Vagina (tissue), 2 donors: ENCODE data around the gene LPP.

Experiments used
- POLR2A ChIP-seq, 2 donors: fragments of 450-650 bp; IDR thresholded peaks; one replicate each; pipeline ENCODE4 v1.6.1; 2017; ENCODE audit warnings: antibody characterized with exemption in 2 of 2, mild to moderate bottlenecking in 2 of 2, moderate library complexity in 2 of 2
- POLR2AphosphoS5 ChIP-seq, 2 donors: sonication (generic); formaldehyde crosslinking; IDR thresholded peaks; one replicate each; pipeline ENCODE4 v1.9.0; 2017; ENCODE audit warnings: antibody characterized with exemption in 2 of 2, mild to moderate bottlenecking in 2 of 2, low read depth in 1 of 2; ENCODE audit not compliant: insufficient read depth in 1 of 2
- TF ChIP-seq, protein P1 (sequence below), 3 experiments: fragments of 450-650 bp in 2 of 3; fragments of 200-600 bp in 1 of 3; sonication (generic) in 1 of 3; IDR thresholded peaks; one replicate each; pipeline ENCODE4 v1.5.1; 2017 to 2019; ENCODE audit warnings: antibody characterized with exemption in 3 of 3, mild to moderate bottlenecking in 2 of 3, moderate library complexity in 2 of 3

DNA sequence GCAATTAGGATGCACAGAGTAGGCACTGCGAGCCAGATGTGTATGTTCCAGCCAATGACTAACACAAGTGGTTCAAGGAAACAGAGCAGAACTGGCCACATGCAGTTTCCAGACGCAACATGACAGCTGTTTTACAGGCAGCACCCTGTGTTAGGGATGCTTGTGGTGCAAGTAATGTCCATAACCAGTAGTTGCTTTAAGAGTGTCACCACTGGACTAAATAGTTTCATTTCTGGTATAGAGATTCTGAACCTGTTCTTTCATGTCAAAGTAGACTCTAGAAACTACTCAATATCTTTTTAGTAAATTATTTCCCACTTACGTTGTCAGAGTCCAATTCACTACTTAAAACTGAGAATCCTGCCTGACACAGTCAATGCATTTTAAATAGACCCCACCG is 14.5 kb upstream of the LPP start:
- TF ChIP-seq, protein P1, sequence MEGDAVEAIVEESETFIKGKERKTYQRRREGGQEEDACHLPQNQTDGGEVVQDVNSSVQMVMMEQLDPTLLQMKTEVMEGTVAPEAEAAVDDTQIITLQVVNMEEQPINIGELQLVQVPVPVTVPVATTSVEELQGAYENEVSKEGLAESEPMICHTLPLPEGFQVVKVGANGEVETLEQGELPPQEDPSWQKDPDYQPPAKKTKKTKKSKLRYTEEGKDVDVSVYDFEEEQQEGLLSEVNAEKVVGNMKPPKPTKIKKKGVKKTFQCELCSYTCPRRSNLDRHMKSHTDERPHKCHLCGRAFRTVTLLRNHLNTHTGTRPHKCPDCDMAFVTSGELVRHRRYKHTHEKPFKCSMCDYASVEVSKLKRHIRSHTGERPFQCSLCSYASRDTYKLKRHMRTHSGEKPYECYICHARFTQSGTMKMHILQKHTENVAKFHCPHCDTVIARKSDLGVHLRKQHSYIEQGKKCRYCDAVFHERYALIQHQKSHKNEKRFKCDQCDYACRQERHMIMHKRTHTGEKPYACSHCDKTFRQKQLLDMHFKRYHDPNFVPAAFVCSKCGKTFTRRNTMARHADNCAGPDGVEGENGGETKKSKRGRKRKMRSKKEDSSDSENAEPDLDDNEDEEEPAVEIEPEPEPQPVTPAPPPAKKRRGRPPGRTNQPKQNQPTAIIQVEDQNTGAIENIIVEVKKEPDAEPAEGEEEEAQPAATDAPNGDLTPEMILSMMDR (IDR thresholded peaks at IDR 0.05), result no peak
- TF ChIP-seq POLR2AphosphoS5 (IDR thresholded peaks at IDR 0.05; ENCODE audit: insufficient read depth in 1 of 2, low read depth in 1 of 2), result no peak
- TF ChIP-seq POLR2A (IDR thresholded peaks at IDR 0.05), result no peak
